SK-N-SH (cell line): ENCODE results near the gene SLC31A1. TPM values are rescaled to one million over a fixed set of nuclear protein-coding genes. Genes with fewer than 3 reads are reported as not detected.

Source experiments
- CTCF ChIA-PET: fragments of 300-600, 350-600 bp; formaldehyde crosslinking; extraction: SDS; loops from one replicate; lab custom pipeline; 2021; lab: Yijun Ruan, JAX
- POLR2A ChIA-PET: fragments of 350-600 bp; sonication (Branson Sonifier 250); formaldehyde crosslinking; extraction: SDS; loops from one replicate; lab custom pipeline; 2020; ENCODE audit warnings: antibody characterized with exemption, inconsistent platforms; lab: Yijun Ruan, JAX
- DNase-seq: peaks from one replicate; pipeline ENCODE4 v3.0.0; 2012
- H2AFZ ChIP-seq: fragments of 200-600 bp; sonication (generic); 2 replicates; pipeline ENCODE4 v1.8.1; 2016; ENCODE audit warnings: antibody characterized with exemption, mild to moderate bottlenecking, low read depth
- H3F3A ChIP-seq: fragments of 200-600 bp; sonication (generic); replicated peaks from 2 replicates; pipeline ENCODE3; 2016; ENCODE audit warnings: antibody characterized with exemption, mild to moderate bottlenecking; ENCODE audit not compliant: insufficient read depth
- H3K27ac ChIP-seq, 2 experiments: fragments of 200-500 bp in 1 of 2; fragments of 200-600 bp in 1 of 2; sonication (Bioruptor generic) in 1 of 2; sonication (generic), shearing (Covaris generic) in 1 of 2; 2 replicates each; pipeline versions ENCODE4 v1.5.1 to v1.6.1; 2014 to 2016; ENCODE audit warnings: low read depth in 2 of 2, inconsistent platforms in 1 of 2, low read length in 1 of 2, mild to moderate bottlenecking in 1 of 2, mixed read lengths in 1 of 2
- H3K27me3 ChIP-seq: fragments of 200-600 bp; sonication (generic), shearing (Covaris generic); 2 replicates; pipeline ENCODE4 v1.6.1; 2016; ENCODE audit warnings: mixed run types; ENCODE audit not compliant: insufficient read depth
- H3K36me3 ChIP-seq, 2 experiments: fragments of 200-500 bp in 1 of 2; fragments of 200-600 bp in 1 of 2; sonication (Bioruptor generic) in 1 of 2; sonication (generic) in 1 of 2; replicated peaks in 1 of 2; 2 replicates each; pipeline versions ENCODE3 to v1.5.1; 2014 to 2016; ENCODE audit warnings: low read length in 1 of 2, mild to moderate bottlenecking in 1 of 2; ENCODE audit not compliant: insufficient read depth in 2 of 2, control insufficient read depth in 1 of 2
- H3K4me1 ChIP-seq, 2 experiments: fragments of 200-500 bp in 1 of 2; fragments of 200-600 bp in 1 of 2; sonication (Bioruptor generic) in 1 of 2; sonication (generic), shearing (Covaris generic) in 1 of 2; 2 replicates each; pipeline versions ENCODE4 v1.5.1 to v1.6.1; 2014 to 2016; ENCODE audit warnings: low read depth in 1 of 2, low read length in 1 of 2, mixed run types in 1 of 2; ENCODE audit not compliant: insufficient read depth in 2 of 2, control insufficient read depth in 1 of 2
- H3K4me2 ChIP-seq: fragments of 200-600 bp; sonication (generic), shearing (Covaris generic); 2 replicates; pipeline ENCODE4 v1.6.1; 2017; ENCODE audit warnings: mixed run types
- H3K4me3 ChIP-seq, 2 experiments: fragments of 200-500 bp in 1 of 2; fragments of 200-600 bp in 1 of 2; sonication (Bioruptor generic) in 1 of 2; sonication (generic), shearing (Covaris generic) in 1 of 2; 2 replicates each; pipeline versions ENCODE4 v1.5.1 to v1.8.1; 2014 to 2016; ENCODE audit warnings: low read depth in 2 of 2, inconsistent platforms in 1 of 2, low read length in 1 of 2, mild to moderate bottlenecking in 1 of 2, mixed read lengths in 1 of 2, moderate library complexity in 1 of 2
- H3K79me2 ChIP-seq: fragments of 200-600 bp; sonication (generic); 2 replicates; pipeline ENCODE4 v1.8.1; 2017; ENCODE audit warnings: mild to moderate bottlenecking; ENCODE audit not compliant: insufficient read depth
- H3K9ac ChIP-seq: fragments of 200-600 bp; sonication (generic); 2 replicates; pipeline ENCODE4 v1.6.1; 2017; ENCODE audit warnings: mixed run types
- H3K9me2 ChIP-seq: fragments of 200-600 bp; sonication (generic); 2 replicates; pipeline ENCODE4 v1.6.1; 2017; ENCODE audit warnings: mixed run types
- H3K9me3 ChIP-seq: fragments of 200-600 bp; sonication (generic); 2 replicates; pipeline ENCODE4 v1.6.1; 2017; ENCODE audit warnings: mixed run types, mild to moderate bottlenecking, moderate library complexity
- H4K20me1 ChIP-seq: fragments of 200-600 bp; sonication (generic); 2 replicates; pipeline ENCODE4 v1.6.1; 2017; ENCODE audit warnings: mild to moderate bottlenecking, mixed run types; ENCODE audit not compliant: insufficient read depth
- CHD2 ChIP-seq: fragments of 150-350 bp; IDR thresholded peaks from 2 replicates; pipeline ENCODE4 v1.6.1; 2018; ENCODE audit warnings: low read length; ENCODE audit not compliant: partially characterized antibody
- EP300 ChIP-seq, 2 experiments: IDR thresholded peaks; 2 replicates each; pipeline versions ENCODE4 v1.4.0 to v1.6.1; 2012; ENCODE audit warnings: borderline replicate concordance in 1 of 2, low read depth in 1 of 2, low read length in 1 of 2
- EZH2phosphoT487 ChIP-seq: fragments of 200-600 bp; sonication (generic); IDR thresholded peaks from 2 replicates; pipeline ENCODE4 v1.6.1; 2017; ENCODE audit warnings: low read depth, mixed run types, mild to moderate bottlenecking, antibody characterized with exemption, moderate library complexity, borderline replicate concordance
- FOXJ3 ChIP-seq: sonication (generic); formaldehyde crosslinking; IDR thresholded peaks from 2 replicates; pipeline ENCODE4 v1.5.1; 2020; ENCODE audit warnings: mild to moderate bottlenecking, missing genetic modification reagents
- FOXM1 ChIP-seq: IDR thresholded peaks from 2 replicates; pipeline ENCODE4 v1.4.0; 2012; ENCODE audit warnings: low read depth, mild to moderate bottlenecking
- GATA2 ChIP-seq: sonication (generic); formaldehyde crosslinking; IDR thresholded peaks from 2 replicates; pipeline ENCODE4 v1.5.0; 2020; ENCODE audit warnings: mild to moderate bottlenecking, missing genetic modification reagents
- JUND ChIP-seq: IDR thresholded peaks from 2 replicates; pipeline ENCODE4 v1.4.0; 2012
- MXI1 ChIP-seq: IDR thresholded peaks from 2 replicates; pipeline ENCODE4 v1.6.1; 2012; ENCODE audit warnings: mild to moderate bottlenecking, low read depth, low read length, improper control_type of control experiment
- NRF1 ChIP-seq: IDR thresholded peaks from 2 replicates; pipeline ENCODE4 v1.6.1; 2012; ENCODE audit warnings: low read depth, mild to moderate bottlenecking, low read length
- RAD21 ChIP-seq: IDR thresholded peaks from 2 replicates; pipeline ENCODE4 v1.6.1; 2012; ENCODE audit warnings: mild to moderate bottlenecking, low read length
- RCOR1 ChIP-seq: fragments of 150-350 bp; IDR thresholded peaks from 2 replicates; pipeline ENCODE4 v1.6.1; 2017; ENCODE audit warnings: antibody characterized with exemption, low read length
- REST ChIP-seq: IDR thresholded peaks from 2 replicates; pipeline ENCODE4 v1.6.1; 2012; ENCODE audit warnings: mild to moderate bottlenecking, low read depth, low read length, moderate library complexity
- RXRA ChIP-seq: IDR thresholded peaks from 2 replicates; pipeline ENCODE4 v1.4.0; 2012; ENCODE audit warnings: low read depth, mild to moderate bottlenecking, borderline replicate concordance
- TAF1 ChIP-seq: IDR thresholded peaks from 2 replicates; pipeline ENCODE4 v1.6.1; 2012; ENCODE audit warnings: low read depth, mild to moderate bottlenecking, low read length, moderate library complexity, borderline replicate concordance
- TCF12 ChIP-seq: IDR thresholded peaks from 2 replicates; pipeline ENCODE4 v1.4.0; 2012
- YY1 ChIP-seq: IDR thresholded peaks from 2 replicates; pipeline ENCODE4 v1.4.0; 2012; ENCODE audit warnings: low read depth, mild to moderate bottlenecking
- WGBS: methylation state at CpG from one replicate; pipeline ENCODE4 v1.1.6; 2017; ENCODE audit warnings: low lambda C conversion rate; 5-methylcytosine and 5-hydroxymethylcytosine counted together
- polyA plus RNA-seq, 3 experiments: library from polyadenylated mRNA; depleted of rRNA; stranded (reverse); fragments of >200 nt; gene quantifications; 2 replicates each; pipeline ENCODE4 v1.2.3, GENCODE V29; 2012
- TF ChIP-seq, protein P1 (sequence below): fragments of 150-350 bp; IDR thresholded peaks from 2 replicates; pipeline ENCODE4 v1.6.1; 2017; ENCODE audit warnings: antibody characterized with exemption, low read length, low read depth, borderline replicate concordance
- TF ChIP-seq, protein P2 (sequence below): IDR thresholded peaks from 2 replicates; pipeline ENCODE4 v1.4.0; 2012; ENCODE audit warnings: low read depth, borderline replicate concordance
- TF ChIP-seq, protein P3 (sequence below): IDR thresholded peaks from 2 replicates; pipeline ENCODE4; 2012
- TF ChIP-seq, protein P4 (sequence below): IDR thresholded peaks from 2 replicates; pipeline ENCODE4 v1.4.0; 2012; ENCODE audit warnings: low read depth
- TF ChIP-seq, protein P5 (sequence below): IDR thresholded peaks from 2 replicates; pipeline ENCODE4 v1.4.0; 2012; ENCODE audit warnings: low read depth, borderline replicate concordance

Gene SLC31A1
- polyA plus RNA-seq, 1 of the 3 experiments (the other 2 are of a cell fraction), result 7.7 TPM

DNA sequence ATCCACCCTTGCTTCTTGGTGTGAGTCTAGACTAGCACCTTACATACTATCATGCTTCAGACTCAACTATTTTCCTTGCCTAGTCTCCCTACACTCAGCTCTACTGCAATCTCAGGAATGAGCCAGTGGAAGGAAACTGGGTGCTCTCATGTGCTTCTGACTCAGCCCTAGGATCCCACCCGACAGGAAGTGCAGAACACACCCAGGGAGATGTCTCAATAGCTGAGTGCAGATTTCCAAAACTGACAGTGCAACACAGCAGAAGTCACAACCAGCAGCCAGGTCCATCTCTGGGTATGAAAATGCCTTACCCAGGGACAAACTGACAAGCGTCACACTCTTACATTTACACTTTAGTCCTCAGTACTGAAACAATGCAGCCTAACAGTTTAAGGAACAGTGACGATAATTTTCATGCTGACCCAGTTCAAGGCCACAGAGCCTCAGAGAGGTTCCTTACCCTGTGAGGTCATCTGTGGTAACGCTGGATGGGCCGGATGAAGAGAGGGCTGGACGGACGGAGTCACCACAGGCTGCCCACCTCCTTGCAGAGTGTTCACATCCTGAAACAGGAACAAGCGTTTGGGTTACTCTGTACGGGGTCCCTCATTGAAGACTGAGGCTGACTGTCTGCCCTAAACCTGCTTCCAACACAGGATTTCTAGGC lies 33.3 kb upstream of the SLC31A1 start (continued):
- TF ChIP-seq REST (no peak), RCOR1 (no peak), CHD2 (no peak), RXRA (no peak), EZH2phosphoT487 (no peak), FOXM1 (no peak), JUND (0 out of 2 replicates have a peak, but pooled peaks have one; percentile 27)
- TF ChIP-seq, protein P1, sequence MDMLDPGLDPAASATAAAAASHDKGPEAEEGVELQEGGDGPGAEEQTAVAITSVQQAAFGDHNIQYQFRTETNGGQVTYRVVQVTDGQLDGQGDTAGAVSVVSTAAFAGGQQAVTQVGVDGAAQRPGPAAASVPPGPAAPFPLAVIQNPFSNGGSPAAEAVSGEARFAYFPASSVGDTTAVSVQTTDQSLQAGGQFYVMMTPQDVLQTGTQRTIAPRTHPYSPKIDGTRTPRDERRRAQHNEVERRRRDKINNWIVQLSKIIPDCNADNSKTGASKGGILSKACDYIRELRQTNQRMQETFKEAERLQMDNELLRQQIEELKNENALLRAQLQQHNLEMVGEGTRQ, result no peak

GRCh38 chr9:113192455-113192854 lies 28.9 kb upstream of the SLC31A1 start:
- peaks cover 38 to 63% of the 10 kb centered on the region in 2 experiments for H3K36me3 ChIP-seq
- H3K79me2 ChIP-seq, result no peaks in the 10 kb centered on the region
- H3K4me2 ChIP-seq, result no peak overlapping the region
- H2AFZ ChIP-seq, result no peak overlapping the region
- 65% methylated on average over 2 of the region's 2 CpGs for WGBS
- no peaks in the 10 kb centered on the region for H3K9me3 ChIP-seq
- H3K9ac ChIP-seq, result no peak overlapping the region
- CTCF ChIA-PET, result interaction anchor here (0.8 kb wide), 1 partner anchor 47 kb away, joined by 4 read pairs; no protein-coding TSS in a partner anchor
- no peak for DNase-seq
- no peaks in the 10 kb centered on the region for H4K20me1 ChIP-seq
- peaks cover 4% of the 10 kb centered on the region for H3F3A ChIP-seq
- H3K27ac ChIP-seq, result no peak overlapping the region
- no peaks in the 10 kb centered on the region for H3K27me3 ChIP-seq
- TF ChIP-seq YY1 (no peak), MXI1 (no peak), TAF1 (no peak), RCOR1 (no peak), NRF1 (no peak), TCF12 (no peak), EZH2phosphoT487 (no peak), FOXJ3 (CRISPR knock-in tag) (no peak), EP300 (IDR thresholded peaks at IDR 0.05; ENCODE audit: borderline replicate concordance in 1 of 2, low read depth in 1 of 2, low read length in 1 of 2) (no peak), GATA2 (no peak), RAD21 (no peak), RXRA (no peak)
- TF ChIP-seq, protein P2, sequence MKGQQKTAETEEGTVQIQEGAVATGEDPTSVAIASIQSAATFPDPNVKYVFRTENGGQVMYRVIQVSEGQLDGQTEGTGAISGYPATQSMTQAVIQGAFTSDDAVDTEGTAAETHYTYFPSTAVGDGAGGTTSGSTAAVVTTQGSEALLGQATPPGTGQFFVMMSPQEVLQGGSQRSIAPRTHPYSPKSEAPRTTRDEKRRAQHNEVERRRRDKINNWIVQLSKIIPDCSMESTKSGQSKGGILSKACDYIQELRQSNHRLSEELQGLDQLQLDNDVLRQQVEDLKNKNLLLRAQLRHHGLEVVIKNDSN, result no peak
- TF ChIP-seq, protein P3, sequence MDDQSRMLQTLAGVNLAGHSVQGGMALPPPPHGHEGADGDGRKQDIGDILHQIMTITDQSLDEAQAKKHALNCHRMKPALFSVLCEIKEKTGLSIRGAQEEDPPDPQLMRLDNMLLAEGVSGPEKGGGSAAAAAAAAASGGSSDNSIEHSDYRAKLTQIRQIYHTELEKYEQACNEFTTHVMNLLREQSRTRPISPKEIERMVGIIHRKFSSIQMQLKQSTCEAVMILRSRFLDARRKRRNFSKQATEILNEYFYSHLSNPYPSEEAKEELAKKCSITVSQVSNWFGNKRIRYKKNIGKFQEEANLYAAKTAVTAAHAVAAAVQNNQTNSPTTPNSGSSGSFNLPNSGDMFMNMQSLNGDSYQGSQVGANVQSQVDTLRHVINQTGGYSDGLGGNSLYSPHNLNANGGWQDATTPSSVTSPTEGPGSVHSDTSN, result no peak
- TF ChIP-seq, protein P1, result no peak
- TF ChIP-seq, protein P4, sequence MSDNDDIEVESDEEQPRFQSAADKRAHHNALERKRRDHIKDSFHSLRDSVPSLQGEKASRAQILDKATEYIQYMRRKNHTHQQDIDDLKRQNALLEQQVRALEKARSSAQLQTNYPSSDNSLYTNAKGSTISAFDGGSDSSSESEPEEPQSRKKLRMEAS, result no peak
- TF ChIP-seq, protein P5, sequence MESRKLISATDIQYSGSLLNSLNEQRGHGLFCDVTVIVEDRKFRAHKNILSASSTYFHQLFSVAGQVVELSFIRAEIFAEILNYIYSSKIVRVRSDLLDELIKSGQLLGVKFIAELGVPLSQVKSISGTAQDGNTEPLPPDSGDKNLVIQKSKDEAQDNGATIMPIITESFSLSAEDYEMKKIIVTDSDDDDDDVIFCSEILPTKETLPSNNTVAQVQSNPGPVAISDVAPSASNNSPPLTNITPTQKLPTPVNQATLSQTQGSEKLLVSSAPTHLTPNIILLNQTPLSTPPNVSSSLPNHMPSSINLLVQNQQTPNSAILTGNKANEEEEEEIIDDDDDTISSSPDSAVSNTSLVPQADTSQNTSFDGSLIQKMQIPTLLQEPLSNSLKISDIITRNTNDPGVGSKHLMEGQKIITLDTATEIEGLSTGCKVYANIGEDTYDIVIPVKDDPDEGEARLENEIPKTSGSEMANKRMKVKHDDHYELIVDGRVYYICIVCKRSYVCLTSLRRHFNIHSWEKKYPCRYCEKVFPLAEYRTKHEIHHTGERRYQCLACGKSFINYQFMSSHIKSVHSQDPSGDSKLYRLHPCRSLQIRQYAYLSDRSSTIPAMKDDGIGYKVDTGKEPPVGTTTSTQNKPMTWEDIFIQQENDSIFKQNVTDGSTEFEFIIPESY, result no peak
- TF ChIP-seq, all 33 proteins: peak for 0
- POLR2A ChIA-PET, result no interaction called here
- H3K9me2 ChIP-seq, result no peaks in the 10 kb centered on the region
- H3K4me3 ChIP-seq, result no peak overlapping the region
- no peaks in the 10 kb centered on the region for H3K4me1 ChIP-seq
